GM19025 (cell line): ENCODE measurements around the gene TECPR1.

Experiments
- ATAC-seq: cut with Tn5 transposase; IDR thresholded peaks from one replicate; pipeline ENCODE4 v1.9.1; 2021; ENCODE audit warnings: mild to moderate bottlenecking, low read depth, moderate library complexity; ENCODE audit not compliant: unreplicated experiment

The TECPR1 gene, protein sequence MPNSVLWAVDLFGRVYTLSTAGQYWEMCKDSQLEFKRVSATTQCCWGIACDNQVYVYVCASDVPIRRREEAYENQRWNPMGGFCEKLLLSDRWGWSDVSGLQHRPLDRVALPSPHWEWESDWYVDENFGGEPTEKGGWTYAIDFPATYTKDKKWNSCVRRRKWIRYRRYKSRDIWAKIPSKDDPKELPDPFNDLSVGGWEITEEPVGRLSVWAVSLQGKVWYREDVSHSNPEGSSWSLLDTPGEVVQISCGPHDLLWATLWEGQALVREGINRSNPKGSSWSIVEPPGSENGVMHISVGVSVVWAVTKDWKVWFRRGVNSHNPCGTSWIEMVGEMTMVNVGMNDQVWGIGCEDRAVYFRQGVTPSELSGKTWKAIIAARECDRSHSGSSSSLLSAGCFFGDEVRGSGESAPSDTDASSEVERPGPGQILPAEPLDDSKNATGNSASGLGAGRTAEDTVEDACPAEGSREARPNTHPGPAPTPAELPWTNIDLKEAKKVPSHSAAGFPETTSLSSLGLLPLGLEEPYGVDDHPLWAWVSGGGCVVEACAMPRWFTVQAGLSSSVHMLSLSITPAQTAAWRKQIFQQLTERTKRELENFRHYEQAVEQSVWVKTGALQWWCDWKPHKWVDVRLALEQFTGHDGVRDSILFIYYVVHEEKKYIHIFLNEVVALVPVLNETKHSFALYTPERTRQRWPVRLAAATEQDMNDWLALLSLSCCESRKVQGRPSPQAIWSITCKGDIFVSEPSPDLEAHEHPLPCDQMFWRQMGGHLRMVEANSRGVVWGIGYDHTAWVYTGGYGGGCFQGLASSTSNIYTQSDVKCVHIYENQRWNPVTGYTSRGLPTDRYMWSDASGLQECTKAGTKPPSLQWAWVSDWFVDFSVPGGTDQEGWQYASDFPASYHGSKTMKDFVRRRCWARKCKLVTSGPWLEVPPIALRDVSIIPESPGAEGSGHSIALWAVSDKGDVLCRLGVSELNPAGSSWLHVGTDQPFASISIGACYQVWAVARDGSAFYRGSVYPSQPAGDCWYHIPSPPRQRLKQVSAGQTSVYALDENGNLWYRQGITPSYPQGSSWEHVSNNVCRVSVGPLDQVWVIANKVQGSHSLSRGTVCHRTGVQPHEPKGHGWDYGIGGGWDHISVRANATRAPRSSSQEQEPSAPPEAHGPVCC

DNA sequence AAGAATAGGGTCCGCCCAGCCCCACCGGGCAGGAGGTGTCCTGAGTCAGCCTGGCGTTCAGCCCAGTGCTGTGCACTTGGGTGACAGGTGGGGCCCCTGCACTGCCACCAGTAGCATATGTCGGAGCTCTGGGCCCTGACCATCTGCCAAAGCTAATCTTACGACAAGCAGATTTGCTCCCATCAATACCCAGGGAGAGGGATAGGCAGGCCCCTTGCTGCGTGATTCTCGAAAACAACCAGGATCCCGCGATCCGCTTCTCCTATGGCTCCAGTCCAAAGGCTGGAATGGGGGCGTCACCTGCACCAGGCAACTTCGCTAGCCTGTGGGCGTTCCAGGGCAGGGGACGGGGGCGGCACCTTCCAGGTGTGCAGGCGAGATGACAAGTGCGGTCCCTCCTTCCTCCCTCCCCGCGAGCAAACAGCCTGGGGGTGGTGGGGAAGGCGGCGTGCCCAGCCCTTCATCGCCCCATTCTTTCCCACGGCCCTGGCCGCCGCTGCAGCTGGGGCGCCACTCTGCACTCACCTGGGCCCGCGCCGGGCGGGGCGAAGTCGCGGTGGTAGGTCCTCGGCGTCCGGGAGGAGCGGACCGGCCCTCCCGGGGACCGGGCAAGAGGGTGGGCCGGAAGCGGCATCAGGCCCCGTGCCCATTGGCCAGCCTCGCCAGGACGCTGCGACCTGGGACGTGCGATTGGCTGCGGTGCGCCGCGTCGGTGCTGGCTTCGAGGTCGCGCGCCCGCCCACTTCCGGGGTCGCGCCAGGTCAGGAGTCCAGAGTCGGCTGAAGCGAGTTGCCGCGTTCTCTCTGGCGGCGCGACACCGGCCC lies at the start of gene TECPR1:
Gene TECPR1 (minus strand): TSS at position 632 of the 824 bp plus-strand sequence. CDS start 6,086 bp downstream, outside the sequence.
- ATAC-seq = peak; percentile 98

DNA sequence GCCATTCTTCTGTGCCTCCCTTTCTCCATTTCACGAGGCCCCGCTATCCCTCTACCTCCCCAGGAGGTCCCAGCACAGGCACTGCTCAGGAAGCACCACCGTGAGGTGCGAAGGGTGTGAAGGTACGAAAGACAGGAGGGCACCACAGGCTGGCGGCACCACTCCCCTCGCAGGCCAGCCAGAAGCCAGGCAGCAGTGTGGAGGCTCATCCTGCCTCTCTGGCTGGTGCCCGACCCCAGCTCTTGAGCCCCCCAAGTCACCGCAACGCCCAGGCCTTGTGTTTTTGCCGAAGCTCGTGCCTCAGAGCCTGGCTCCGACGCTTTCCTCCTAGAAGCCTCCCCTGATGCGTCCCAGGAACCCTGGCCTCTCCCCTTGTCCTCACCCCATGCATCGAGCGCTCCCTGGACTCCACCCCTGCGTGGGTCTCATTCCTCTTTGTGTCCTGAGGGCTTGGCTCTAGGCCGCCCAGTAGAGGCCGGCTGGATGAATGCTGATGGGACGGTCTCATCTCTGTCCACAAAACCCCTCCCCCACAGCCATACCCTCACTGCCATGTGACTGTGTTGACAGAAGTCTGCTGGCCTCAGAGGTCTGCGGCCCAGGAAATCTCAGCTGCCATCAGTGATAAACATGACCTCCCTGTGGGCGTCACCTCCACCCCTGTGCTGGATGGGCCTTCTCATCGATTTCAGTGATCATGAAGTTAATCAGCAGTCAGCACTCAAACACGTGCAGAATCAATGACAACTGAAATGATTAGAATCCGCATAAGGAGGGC lies 48.8 kb upstream of the TECPR1 start:
- no peak for ATAC-seq

DNA sequence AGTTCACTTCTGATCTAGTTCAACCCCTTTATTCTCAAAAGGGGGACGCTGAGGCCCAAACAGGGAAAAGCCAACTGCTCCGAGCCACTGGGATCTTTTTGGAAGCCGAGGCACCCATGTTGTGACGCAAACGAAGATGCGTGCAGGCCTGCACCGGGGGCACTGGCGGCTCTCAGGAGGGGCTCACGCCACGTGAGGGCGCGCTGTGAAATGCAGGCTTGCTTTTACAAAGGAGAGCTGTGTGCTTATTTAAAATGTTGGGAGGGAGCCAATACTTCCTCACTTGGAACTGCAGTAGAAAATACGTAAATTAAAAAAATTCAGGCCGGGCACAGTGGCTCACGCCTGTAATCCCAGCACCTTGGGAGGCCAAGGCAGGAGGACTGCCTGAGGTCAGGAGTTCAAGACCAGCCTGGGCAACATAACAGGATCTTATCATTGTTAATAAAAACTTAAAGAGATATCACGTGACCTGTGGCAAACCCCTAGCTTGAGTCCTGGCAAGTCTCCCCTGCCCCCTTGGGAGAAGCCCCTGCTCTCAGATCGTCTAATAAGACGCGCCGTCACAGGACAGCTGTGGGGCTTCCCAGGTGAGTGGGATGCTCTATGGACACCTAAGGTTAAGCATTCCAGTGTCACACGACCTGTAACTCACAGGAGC lies 45.7 kb upstream of the TECPR1 start:
- no peak for ATAC-seq

DNA sequence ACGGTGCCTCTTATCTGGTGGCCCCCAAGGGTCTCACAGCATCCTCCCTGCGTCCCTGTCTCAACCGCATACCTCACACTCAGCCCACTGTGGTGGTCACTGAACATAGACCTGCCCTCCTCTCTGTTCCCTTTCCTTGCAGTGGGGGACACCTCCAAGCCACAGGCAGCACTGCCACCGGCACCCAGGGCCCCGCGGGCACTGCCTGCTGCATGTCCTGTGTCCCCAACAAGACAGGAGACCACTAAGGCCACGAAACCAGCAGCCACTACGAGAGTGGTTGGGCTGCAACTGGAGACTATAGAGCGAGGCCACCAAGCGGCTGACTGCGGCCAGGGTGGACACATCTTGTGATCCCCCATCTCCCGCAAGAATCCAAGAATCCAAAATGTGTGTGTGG lies 44.8 kb upstream of the TECPR1 start:
- ATAC-seq = no peak

DNA sequence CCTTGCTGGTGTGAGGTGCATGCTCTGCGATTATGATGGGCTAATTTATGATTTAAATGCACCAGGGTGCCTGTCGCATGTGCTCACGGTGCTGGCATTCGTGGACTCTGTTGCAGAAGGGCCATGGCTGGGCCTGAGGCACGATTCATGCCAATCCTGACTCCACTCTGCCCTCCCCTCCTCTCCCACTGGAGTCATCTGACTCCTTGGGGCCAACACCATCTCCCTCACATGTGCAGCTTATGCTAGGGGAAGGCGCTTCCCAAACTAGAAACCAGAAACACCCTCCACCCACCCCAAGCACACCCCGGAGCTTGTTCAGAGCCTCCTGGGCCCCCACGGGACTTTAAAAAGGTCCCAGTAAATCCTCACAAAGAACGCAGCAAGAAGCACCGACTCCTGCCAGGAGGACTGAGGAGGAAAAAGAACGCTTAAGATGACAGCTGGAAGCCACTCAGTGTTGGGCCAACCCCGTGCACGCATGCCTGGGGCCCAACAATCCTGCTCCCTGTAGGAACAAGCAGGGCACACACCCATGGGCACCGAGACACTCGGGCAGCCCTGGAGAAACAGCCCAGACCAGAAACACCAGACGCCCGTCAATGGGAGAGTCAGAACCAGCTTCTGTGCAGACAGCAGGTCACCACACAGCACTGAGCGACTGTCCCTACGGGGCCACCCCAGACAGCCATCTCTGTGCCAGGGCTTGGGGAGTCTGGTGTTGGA lies 43.6 kb upstream of the TECPR1 start:
- no peak for ATAC-seq

DNA sequence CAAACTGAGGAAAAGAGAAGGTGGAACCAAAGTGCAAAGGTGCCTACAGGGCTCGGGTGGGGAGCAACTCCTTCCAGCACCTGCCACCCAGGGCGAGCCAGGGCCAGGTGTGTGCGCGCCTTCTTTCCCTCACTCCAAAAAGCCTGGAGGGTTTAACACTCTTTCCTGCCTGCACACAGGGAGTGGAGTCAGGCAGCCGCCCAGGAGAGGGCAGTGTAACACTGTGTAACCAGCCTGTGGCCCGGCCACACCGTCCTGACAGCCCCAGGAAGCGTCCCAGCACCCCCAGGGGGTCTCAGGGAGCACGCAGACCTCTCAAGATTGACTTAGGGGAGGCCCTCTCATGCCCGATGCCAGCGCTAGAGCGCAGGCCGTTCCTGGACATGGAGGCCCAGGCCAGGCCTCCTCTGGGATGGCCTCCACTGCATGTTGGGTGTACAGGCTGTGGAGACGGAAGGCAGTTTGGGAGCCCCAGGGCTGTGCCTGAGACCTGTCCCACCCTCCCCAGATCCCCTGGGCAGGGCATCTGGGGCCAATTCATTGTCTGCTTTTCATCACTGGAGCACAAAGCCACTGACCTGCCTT lies 42.9 kb upstream of the TECPR1 start:
- ATAC-seq = no peak

DNA sequence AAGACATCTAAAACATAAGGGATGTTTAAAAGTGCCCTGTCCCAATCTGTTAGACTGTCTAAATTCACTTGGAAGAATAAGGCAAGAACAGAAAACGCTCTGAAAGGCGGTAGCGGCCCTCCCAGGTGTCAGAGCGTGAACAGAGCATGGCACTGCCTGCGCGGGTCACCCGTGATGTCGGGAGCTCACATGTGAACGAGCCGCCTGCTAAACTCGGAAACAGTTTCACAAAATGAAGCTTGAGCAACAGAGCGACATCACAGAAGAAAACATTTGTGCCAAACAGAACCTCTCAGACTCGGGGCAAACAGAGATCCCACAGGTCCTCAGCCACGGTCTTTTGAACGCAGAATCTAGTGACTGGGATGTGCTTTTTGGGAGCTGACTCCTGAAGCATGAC lies 42.3 kb upstream of the TECPR1 start:
- ATAC-seq = no peak

DNA sequence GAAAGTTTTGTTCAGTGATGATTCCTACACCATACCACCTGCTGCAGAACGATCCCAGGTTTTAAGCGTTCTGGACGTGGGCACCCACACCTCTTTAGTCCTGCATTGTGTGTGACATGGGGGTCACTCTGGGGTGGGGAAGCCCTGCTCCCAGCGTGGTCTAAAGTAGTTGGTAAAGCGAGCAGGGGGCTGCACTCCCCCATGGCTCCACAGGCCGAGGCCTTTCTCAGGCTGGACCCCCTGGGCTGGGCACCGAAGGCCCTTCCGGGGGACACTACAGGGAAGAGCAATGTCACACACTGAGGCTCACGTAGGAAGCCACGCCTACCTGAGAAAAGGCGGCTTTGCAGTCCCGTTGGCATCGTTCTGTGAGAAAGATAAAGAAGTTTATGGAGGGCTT lies 41.7 kb upstream of the TECPR1 start:
- ATAC-seq = no peak

DNA sequence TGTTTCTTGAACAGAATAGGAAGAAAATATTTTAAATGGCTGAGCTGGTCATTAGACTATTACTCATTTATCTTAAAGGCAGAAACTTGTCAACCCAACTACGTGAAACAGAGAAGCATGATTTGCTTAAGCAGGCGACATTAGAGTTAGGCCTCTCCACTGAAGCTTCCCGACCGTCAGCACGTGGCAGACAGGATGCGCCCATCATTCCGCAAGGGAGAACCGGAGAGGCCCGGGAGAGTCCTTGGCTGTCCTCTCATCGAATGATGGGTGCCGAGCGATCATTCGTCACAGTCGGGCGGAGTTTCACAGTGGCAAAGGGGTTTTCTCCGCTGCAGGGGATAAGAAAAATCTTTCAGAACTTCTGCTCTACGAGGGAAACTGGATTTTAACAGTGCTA lies 41.2 kb upstream of the TECPR1 start:
- no peak for ATAC-seq

DNA sequence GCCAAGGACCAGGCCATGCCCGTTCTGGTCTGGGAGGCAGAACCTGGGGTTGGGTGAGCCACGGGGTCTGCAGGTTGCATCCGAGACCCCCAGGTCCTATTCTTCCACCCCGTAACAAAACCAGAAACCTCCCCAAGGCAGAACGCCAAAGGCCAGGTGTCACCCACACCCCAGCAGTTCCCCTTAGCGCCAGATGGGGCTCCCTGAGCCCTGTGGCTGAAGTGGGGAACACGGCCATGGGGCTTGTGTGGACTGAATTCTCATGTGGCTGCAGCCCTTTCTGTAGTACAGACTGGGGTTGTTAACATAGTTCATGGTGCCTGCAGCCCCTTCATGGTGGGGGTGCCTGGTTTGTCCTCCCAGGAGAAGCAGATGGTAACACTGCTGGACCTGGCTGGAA lies 39.7 kb upstream of the TECPR1 start:
- ATAC-seq = no peak

DNA sequence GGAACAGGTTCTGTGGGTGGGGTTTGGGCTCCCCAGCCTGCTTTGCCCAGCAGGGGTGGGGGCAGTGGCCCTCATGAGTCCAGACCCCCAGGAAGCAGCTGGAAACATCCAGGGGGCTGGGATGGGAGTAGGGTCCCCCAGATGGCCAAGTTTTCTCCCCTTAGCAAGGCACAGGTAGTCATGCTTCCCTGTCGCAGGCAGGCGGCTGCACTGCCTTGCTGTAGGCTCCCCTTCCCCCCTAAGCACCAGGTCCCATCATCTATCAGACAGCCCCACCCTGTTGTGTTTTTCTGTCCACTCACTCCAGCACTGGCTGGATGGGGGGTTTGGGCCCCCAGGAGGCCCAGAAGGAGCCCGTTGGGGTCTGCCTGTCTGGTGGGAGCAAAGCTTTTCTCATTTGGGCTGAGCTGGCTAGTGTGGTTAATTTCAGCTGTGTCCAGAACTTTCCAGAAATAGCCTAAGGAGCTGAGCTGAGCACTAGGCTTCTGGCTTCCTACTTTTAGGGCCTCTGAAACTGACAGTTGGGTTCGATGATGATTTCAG lies 37.4 kb upstream of the TECPR1 start:
- ATAC-seq = no peak

DNA sequence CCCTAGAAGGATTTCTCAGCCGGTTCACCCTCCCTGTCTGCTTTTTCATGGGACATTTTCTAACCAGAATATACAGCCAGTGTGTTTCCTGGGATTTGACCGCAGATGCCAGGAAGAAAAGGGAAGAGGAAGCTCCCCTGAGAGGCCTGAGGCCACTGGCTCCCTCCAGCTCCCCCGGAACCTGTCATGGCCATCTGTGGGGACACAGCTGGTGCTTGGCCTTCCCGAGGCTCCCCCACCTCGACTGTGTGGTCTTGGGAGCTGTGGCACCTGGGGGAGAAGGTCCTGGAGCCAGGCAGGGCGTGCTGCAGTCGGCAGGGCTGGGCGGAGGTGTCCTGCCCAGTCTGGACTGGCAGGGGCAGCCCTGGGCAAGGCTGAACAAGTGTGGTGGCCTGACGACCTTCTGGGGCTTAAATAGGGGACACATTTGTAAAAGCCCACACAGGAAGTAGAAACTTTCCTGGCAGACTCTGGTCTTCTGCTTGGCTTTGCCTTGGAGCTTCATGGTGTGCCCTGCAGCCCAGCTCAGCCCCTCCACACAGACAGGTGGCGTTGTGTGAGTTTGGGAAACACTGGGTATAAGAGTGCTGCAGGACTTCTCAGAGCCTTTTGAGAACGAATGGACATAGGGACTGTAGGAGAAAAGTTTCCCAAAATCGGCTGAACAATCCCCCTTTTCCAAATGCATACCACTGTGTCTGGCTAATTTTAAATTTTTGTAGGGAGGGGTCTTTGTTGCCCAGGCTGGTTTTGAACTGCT lies 36.2 kb upstream of the TECPR1 start:
- ATAC-seq = no peak

DNA sequence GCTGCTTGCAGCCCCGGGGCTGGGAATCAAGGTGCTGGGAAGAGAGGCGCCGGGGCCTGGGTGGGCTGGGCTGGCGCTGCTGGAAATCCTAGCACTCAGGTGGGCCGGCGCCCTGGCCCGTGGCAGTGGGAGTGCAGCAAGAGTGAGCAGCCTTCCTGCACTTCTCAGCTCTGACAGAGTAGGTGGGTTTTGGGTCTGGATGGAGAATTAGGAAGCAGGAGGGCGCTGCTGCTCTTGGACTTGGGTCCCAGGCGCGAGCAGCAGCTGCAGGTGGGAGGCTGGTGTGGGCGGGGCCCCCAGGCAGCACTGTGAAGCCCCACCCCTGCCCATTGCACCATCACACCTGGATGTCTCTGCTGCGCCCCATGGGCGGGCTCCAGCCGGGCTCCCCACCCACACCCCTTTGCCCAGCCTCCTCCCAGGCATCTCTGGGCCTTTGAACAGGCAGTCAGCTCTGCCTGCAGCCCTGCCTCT lies 35.5 kb upstream of the TECPR1 start:
- no peak for ATAC-seq

DNA sequence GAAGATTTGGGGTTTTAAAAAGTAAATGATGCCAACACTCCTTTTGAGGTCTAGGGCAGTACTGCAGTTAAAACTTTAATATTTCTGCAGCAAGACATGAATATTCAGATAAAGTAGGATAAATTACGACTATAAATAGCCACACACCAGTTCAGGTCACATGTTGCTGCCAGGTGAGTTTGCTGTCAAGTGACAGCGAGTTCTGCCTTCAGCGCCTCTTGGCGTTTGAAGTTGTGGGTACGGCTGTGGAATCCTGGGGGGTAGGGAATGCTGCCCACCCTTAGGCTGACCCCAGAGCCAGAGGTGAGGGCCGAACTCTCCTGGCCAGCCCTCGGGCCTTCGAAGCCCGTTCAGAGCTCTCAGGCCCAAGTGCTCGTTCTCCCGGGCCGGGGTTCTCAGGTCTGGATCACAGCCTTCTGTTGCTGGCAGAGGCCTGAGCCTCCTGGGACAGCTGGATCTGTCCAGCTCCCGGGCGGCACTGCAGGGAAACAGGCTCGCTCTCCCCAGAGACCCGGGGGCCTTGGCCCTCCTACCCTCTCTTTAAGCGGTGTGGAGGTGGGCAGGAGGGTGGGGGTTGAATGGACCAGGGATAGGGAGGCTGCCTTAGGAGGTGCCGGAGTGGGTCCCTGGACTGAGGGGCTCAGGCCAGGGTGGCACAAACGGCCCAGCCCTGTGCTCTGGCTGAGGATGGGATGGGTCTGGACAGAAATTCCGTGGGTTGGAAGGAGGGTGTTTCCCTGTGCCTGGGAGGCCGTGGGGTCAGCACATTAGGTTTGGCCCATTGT lies 34.9 kb upstream of the TECPR1 start:
- ATAC-seq = no peak

DNA sequence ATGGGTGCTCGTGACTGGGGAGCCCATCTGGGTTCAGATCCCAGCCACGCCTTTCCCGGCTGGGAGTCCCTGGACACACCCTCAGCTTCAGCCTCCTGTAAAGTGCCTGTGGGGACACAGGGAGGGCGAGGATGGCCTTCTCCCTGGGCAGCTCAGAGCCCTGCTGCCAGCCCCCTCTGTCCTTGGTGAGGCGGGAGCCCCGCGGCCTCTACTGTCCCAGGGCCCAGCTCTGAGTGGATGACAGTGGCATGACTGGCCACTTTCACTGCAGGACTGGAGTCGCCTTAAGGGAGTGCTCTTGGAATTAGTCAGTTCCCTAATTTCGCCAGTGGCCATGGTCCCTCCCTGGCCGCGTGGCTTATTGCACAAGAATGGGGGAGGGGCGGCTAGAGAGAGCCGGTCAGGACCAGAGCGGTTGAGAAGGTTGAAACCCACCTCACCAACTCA lies 34.1 kb upstream of the TECPR1 start:
- no peak for ATAC-seq
